ENCODE data around the gene ADAM10. TPM values are rescaled to one million over a fixed set of nuclear protein-coding genes. Genes with fewer than 3 reads are reported as not detected.

Gene ADAM10
- total RNA-seq, 3 donors from 2014 or later = 53.8 to 113 (median 78.3) TPM

GRCh38 chr15:58716027-58716426, 33.5 kb downstream of the ADAM10 start:
- no peak for TF ChIP-seq POLR2AphosphoS5 (IDR thresholded peaks at IDR 0.05)
- TF ChIP-seq POLR2A (IDR thresholded peaks at IDR 0.05) = no peak
- TF ChIP-seq CTCF (IDR thresholded peaks at IDR 0.05) = no peak
- no peak for DNase-seq (ENCODE audit: low spot score in 2 of 2)
- intact Hi-C loops (cut with DNase I; ENCODE audit: low total_unique reads) = no loop called here
- Histone ChIP-seq H3K4me1 (no peaks in the 10 kb centered on the region), H3K27me3 (no peaks in the 10 kb centered on the region), H3K4me3 (no peak overlapping the region), H3K9me3 (no peaks in the 10 kb centered on the region), H3K36me3 (no peaks in the 10 kb centered on the region), H3K27ac (no peak overlapping the region)

- TF ChIP-seq POLR2AphosphoS5 (IDR thresholded peaks at IDR 0.05) (no peak), POLR2A (IDR thresholded peaks at IDR 0.05) (no peak), CTCF (IDR thresholded peaks at IDR 0.05) (no peak)
- H3K9me3 ChIP-seq = no peaks in the 10 kb centered on the region
- H3K27ac ChIP-seq = no peak overlapping the region
- H3K27me3 ChIP-seq = no peaks in the 10 kb centered on the region
- intact Hi-C loops (cut with DNase I; ENCODE audit: low total_unique reads) = no loop called here
- DNase-seq (ENCODE audit: low spot score in 2 of 2) = no peak
- no peak overlapping the region for H3K4me3 ChIP-seq
- no peaks in the 10 kb centered on the region for H3K36me3 ChIP-seq
- no peaks in the 10 kb centered on the region for H3K4me1 ChIP-seq
Observed at GRCh38 chr15:58715266-58715917, 34.1 kb downstream of the ADAM10 start.

- no peak for DNase-seq (ENCODE audit: low spot score in 2 of 2)
- no peaks in the 10 kb centered on the region for H3K9me3 ChIP-seq
- TF ChIP-seq POLR2A (IDR thresholded peaks at IDR 0.05) (no peak), POLR2AphosphoS5 (IDR thresholded peaks at IDR 0.05) (no peak), CTCF (IDR thresholded peaks at IDR 0.05) (no peak)
- intact Hi-C loops (cut with DNase I; ENCODE audit: low total_unique reads) = no loop called here
- H3K27ac ChIP-seq = no peak overlapping the region
- no peak overlapping the region for H3K4me3 ChIP-seq
- H3K27me3 ChIP-seq = no peaks in the 10 kb centered on the region
- H3K36me3 ChIP-seq = no peaks in the 10 kb centered on the region
- H3K4me1 ChIP-seq = no peaks in the 10 kb centered on the region
Observed at GRCh38 chr15:58710701-58711100, 38.8 kb downstream of the ADAM10 start.

GRCh38 chr15:58707397-58707796, 42.1 kb downstream of the ADAM10 start:
- intact Hi-C loops (cut with DNase I; ENCODE audit: low total_unique reads) = no loop called here

GRCh38 chr15:58705105-58705504, 44.4 kb downstream of the ADAM10 start:
- no peaks in the 10 kb centered on the region for H3K36me3 ChIP-seq
- H3K27me3 ChIP-seq = no peaks in the 10 kb centered on the region
- H3K27ac ChIP-seq = no peak overlapping the region
- no peak overlapping the region for H3K4me3 ChIP-seq
- no peak for DNase-seq (ENCODE audit: low spot score in 2 of 2)
- TF ChIP-seq POLR2A (IDR thresholded peaks at IDR 0.05) (no peak), POLR2AphosphoS5 (IDR thresholded peaks at IDR 0.05) (no peak), CTCF (IDR thresholded peaks at IDR 0.05) (no peak)
- intact Hi-C loops (cut with DNase I; ENCODE audit: low total_unique reads) = no loop called here
- H3K9me3 ChIP-seq = no peaks in the 10 kb centered on the region
- H3K4me1 ChIP-seq = no peaks in the 10 kb centered on the region

More at GRCh38 chr15:58707397-58707796, 42.1 kb downstream of the ADAM10 start:
- Histone ChIP-seq H3K27me3 (no peaks in the 10 kb centered on the region), H3K4me3 (no peak overlapping the region), H3K36me3 (no peaks in the 10 kb centered on the region), H3K27ac (no peak overlapping the region), H3K4me1 (no peaks in the 10 kb centered on the region), H3K9me3 (no peaks in the 10 kb centered on the region)
- TF ChIP-seq CTCF (IDR thresholded peaks at IDR 0.05) = no peak
- TF ChIP-seq POLR2A (IDR thresholded peaks at IDR 0.05) = no peak
- DNase-seq (ENCODE audit: low spot score in 2 of 2) = no peak

Measured in breast epithelium (tissue), 4 donors.